Measurements from ENCODE around the gene CTIF. TPM values are rescaled to one million over a fixed set of nuclear protein-coding genes. Genes with fewer than 3 reads are reported as not detected.

CTIF gene
- total RNA-seq, 1 donor from 2014 or later = 26.4 TPM

DNA sequence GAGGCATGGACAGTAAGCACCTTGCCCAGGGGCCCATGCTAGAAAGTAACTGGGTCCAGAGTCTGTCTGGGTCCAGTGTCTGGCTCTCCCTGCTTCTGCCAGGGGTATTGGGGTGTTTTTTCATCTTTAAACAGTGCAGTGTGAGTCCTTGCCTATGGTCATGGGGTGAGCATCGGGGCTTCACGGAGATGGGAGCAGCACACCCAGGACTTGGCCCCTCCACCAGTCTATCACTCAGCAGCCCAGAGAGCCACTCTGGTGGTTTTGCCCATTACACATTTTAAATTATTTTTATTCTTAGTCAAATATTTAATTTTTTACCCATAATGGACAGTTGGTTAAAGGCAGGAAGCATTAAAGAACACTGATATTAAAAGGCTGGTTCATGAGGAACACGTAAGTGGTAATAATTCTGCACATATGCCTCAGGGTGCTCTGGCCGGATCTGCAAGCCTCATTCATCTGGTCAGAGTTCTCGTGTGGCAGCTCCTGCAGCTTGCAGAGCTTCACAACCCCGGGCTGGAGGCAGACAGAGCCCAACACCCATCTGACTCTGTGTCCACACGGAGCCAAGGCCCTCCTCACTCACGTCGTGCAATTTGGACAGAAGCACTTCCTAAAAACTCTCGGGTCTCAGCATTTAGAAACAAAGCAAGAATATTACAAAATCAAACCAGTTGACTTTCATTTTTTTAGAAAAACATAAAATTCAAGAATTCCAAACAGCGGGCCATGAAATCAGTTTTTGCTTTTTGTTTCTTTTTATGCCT lies 204.1 kb downstream of the CTIF start:
- H3K4me3 Mint-ChIP-seq (ENCODE audit: low read depth) = no peak overlapping the region
- TF ChIP-seq CTCF (IDR thresholded peaks at IDR 0.05; ENCODE audit: unreplicated experiment) = no peak
- H3K27ac Mint-ChIP-seq = no peak overlapping the region
- H3K36me3 Mint-ChIP-seq (ENCODE audit: insufficient read depth) = no peaks in the 10 kb centered on the region
- no peaks in the 10 kb centered on the region for H3K4me1 Mint-ChIP-seq (ENCODE audit: low read depth)
- no peaks in the 10 kb centered on the region for H3K27me3 Mint-ChIP-seq
- H3K9me3 Mint-ChIP-seq (ENCODE audit: low read depth) = no peaks in the 10 kb centered on the region
- DNase-seq (ENCODE audit: low spot score, unreplicated experiment) = no peak

DNA sequence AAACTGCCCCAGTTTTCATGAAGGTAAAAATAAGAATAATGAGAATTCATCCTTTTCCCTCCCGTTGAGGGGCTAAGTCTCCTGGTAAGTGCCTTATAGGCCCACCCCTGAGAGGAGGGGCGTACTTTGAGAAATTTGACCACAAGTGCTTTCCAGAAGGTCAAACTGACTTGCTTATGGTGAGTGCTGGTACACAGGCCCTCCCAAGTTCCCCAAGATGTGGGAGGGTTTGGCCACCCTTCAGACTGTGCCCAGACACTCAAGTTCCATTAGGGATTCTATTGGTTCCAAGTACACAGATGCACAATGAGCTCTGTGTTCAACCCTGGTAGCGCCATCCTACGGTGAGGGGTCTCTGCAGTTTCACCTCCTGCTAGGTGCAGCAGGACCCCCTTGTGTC lies 205.1 kb downstream of the CTIF start:
- Mint-ChIP-seq H3K4me1 (ENCODE audit: low read depth) (no peaks in the 10 kb centered on the region), H3K27ac (no peak overlapping the region), H3K36me3 (ENCODE audit: insufficient read depth) (no peaks in the 10 kb centered on the region), H3K9me3 (ENCODE audit: low read depth) (no peaks in the 10 kb centered on the region), H3K27me3 (no peaks in the 10 kb centered on the region), H3K4me3 (ENCODE audit: low read depth) (no peak overlapping the region)
- DNase-seq (ENCODE audit: low spot score, unreplicated experiment) = no peak
- TF ChIP-seq CTCF (IDR thresholded peaks at IDR 0.05; ENCODE audit: unreplicated experiment) = no peak

- Mint-ChIP-seq H3K27me3 (no peaks in the 10 kb centered on the region), H3K9me3 (ENCODE audit: low read depth) (no peaks in the 10 kb centered on the region), H3K4me1 (ENCODE audit: low read depth) (no peaks in the 10 kb centered on the region), H3K4me3 (ENCODE audit: low read depth) (no peak overlapping the region), H3K27ac (no peak overlapping the region), H3K36me3 (ENCODE audit: insufficient read depth) (no peaks in the 10 kb centered on the region)
- TF ChIP-seq CTCF (IDR thresholded peaks at IDR 0.05; ENCODE audit: unreplicated experiment) = no peak
- no peak for DNase-seq (ENCODE audit: low spot score, unreplicated experiment)
Observed at GRCh38 chr18:48745293-48745692, 206.5 kb downstream of the CTIF start.

DNA sequence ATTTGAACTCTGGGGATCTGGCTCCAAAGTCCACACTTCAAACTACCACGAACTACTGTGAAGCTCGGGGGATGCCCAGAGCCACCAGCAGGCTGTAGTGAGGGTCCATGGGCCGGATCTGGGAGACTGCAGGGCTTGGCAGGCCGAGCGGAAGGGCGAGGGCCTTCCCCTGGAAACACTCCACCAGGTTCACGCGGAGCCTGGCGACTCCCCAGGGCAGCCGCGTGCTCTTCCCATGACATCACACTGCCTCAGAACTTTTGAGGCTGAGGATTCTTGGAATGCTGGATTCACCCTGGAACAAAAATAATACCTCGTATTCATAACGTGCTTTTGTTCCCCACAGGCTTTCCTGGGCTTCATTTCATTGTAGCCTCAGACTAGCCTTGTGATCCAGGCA lies 210.9 kb downstream of the CTIF start:
- no peak for TF ChIP-seq CTCF (IDR thresholded peaks at IDR 0.05; ENCODE audit: unreplicated experiment)
- H3K9me3 Mint-ChIP-seq (ENCODE audit: low read depth) = no peaks in the 10 kb centered on the region
- no peaks in the 10 kb centered on the region for H3K27me3 Mint-ChIP-seq
- H3K4me3 Mint-ChIP-seq (ENCODE audit: low read depth) = no peak overlapping the region
- no peak for DNase-seq (ENCODE audit: low spot score, unreplicated experiment)
- no peaks in the 10 kb centered on the region for H3K4me1 Mint-ChIP-seq (ENCODE audit: low read depth)
- no peaks in the 10 kb centered on the region for H3K36me3 Mint-ChIP-seq (ENCODE audit: insufficient read depth)
- H3K27ac Mint-ChIP-seq = no peak overlapping the region

- Mint-ChIP-seq H3K4me1 (ENCODE audit: low read depth) (no peaks in the 10 kb centered on the region), H3K4me3 (ENCODE audit: low read depth) (no peak overlapping the region), H3K27me3 (no peaks in the 10 kb centered on the region), H3K9me3 (ENCODE audit: low read depth) (no peaks in the 10 kb centered on the region), H3K36me3 (ENCODE audit: insufficient read depth) (peaks cover 1% of the 10 kb centered on the region), H3K27ac (no peak overlapping the region)
- DNase-seq (ENCODE audit: low spot score, unreplicated experiment) = no peak
- TF ChIP-seq CTCF (IDR thresholded peaks at IDR 0.05; ENCODE audit: unreplicated experiment) = no peak
Observed at GRCh38 chr18:48750485-48751175, 211.8 kb downstream of the CTIF start.
